GM21360 (cell line): ENCODE data around the gene XXYLT1.

Source experiments
- ATAC-seq: cut with Tn5 transposase; IDR thresholded peaks from one replicate; pipeline ENCODE4 v1.9.1; 2021; ENCODE audit warnings: mild to moderate bottlenecking, moderate library complexity; ENCODE audit not compliant: unreplicated experiment

XXYLT1 gene

GRCh38 chr3:195253923-195254432 is 17.0 kb downstream of the XXYLT1 start:
- no peak for ATAC-seq

- no peak for ATAC-seq
These were observed 19.5 kb downstream of the XXYLT1 start for GRCh38 chr3:195251336-195252065.

GRCh38 chr3:195250473-195251251 is 20.3 kb downstream of the XXYLT1 start:
- ATAC-seq, result no peak

DNA sequence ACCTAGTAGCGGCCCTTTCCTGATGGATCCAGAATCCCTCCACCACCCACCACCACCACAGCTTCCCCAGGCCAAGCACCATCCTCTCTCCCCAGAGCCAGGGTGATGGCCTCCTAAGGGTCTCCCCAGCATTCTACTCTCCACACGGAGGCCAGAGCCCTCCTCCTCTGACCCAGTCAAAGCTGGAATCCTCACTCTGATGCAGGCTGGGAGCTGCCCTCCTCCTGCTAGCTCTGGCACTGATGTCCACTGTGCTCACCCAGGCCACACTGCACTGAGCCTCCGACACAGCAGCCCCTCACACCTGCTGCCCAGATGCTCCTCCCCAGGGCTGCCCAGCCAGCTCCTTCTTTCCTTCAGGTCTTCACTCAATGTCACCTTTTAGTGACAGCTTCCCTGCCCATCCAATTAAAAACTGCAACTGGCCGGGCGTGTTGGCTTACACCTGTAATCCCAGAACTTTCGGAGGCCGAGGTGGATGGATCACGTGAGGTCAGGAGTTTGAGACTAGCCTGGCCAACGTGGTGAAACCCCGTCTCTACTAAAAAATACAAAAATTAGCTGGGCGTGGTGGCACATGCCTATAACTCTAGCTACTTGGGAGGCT is 21.0 kb downstream of the XXYLT1 start:
- no peak for ATAC-seq

- no peak for ATAC-seq
These were observed 21.7 kb downstream of the XXYLT1 start for GRCh38 chr3:195249057-195249770.

DNA sequence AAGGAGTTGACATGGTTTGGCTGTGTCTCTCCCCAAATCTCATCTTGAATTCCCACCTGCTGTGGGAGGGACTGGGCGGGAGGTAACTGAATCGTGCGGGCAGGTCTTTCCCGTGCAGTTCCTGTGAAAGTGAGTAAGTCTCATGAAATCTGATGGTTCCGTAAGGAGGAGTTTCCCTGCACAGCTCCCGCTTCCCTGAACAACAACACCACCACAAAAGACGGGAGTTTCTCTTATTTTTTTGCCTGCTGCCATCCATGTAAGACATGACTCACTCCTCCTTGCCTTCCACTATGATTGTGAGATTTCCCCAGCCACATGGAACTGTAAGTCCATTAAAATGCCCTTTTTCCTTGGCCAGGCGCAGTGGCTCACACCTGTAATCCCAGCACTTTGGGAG is 22.7 kb downstream of the XXYLT1 start:
- ATAC-seq, result no peak

DNA sequence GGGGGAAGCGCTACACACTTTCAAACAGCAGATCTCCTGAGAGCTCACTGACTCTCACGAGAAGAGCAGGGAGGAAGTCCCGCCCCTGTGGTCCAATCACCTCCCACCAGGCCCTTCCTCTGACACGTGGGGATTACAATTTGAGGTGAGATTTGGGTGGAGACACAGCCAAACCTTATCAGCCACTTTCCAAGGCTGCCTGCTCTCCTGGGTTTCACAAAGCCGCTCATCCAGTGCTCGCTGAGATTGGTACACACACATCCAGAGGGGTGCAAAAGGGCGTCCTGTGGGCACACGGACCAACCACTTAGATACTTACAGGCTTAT is 23.1 kb downstream of the XXYLT1 start:
- ATAC-seq, result no peak

- no peak for ATAC-seq
These were observed 23.7 kb downstream of the XXYLT1 start for GRCh38 chr3:195247086-195247862.

GRCh38 chr3:195246581-195246995 is 24.4 kb downstream of the XXYLT1 start:
- ATAC-seq, result no peak

DNA sequence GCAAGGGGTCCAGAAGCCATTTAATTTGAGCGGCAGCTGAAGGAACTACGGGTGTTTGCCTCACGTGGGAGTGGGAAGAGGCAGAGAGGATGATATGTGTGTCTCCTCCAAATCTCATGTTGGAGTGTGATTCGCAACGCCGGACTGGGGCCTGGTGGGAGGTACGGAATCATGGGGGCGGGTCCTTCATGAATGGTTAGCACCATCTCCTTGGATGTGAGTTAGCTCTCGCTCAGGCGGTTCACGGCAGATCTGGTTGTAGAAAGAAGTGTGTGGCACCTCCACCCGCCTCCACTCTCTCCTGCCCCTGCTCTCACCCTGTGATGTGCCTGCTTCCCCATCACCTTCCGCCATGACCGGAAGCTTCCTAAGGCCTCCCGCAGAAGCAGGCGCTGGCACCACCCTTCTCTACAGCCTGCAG is 25.4 kb downstream of the XXYLT1 start:
- no peak for ATAC-seq

DNA sequence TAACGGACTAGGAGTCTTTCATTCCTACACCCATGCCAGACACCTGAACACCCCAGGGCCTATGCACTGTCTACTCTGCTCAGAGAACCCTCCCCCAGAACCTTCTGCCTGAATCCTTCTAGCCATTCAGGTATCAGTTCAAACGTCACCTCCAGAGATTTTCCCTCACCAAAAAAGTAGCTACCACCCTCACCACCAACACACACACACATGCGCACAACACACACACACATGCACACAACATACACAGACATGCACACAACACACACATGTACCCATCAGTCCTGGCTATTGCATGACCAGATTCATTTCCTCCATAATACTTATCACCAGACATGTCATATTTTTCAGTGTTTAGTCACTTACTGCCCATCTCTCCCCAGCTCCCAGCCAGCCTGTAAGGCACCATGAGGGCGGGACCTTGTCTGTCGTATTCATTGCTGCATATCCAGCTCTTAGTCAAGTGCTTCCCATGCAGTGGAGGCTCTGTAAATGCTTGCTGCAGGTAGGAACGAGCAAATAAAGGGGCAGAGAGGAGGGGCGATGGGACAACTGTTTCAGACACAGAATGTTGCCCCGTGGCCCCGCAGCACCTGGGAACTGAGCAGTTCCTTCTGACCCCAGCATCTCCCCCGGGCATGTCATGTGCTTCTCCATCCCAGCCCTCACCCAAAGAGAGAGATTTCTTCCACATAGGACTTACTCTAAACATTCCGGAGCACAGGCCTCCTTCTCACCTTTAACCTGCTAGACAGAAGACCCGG is 29.2 kb downstream of the XXYLT1 start:
- no peak for ATAC-seq

DNA sequence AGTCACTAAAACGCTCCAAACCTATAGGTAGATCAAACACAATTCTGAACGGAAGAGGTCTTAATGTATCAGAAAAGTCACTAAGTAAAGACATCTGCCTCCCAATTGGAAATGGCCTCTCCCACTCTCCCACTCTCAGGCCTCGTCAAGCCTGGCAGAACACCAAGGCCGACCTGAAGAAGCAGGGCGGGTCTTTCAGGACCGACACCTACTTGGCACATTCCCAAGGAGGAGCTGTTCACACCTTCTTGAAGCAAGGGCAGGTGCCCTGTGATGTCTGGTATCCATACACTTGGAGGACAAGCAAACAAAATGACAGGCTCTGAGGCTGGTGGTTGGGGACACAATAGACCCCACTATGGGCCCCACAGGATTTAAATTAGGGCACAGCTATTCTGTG is 30.0 kb downstream of the XXYLT1 start:
- ATAC-seq, result no peak

DNA sequence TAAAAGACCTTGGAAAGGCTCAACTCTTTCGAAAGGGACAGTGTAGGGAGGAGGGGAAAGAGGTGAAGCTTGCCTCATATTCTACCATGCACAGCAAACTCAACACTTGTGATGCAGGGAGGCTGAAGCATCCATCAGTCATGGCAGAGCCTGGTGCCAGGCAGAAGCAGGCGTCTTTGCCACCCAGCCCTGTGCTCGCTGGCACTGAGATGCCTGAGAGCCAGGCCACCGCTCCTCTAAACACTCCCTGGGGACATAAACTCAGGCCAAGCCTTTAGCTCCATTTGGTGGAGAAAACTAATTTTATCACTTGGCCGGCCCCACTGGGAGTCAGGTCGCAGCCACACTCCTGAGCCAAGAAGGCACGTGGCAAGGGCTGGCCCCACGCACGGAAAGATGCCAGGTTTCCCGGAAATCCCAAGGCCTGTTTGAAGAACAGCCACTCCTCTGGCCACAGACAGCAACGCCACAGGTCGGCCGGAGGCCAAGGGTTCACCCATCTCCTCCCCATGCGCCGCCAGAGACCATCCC is 30.7 kb downstream of the XXYLT1 start:
- no peak for ATAC-seq

DNA sequence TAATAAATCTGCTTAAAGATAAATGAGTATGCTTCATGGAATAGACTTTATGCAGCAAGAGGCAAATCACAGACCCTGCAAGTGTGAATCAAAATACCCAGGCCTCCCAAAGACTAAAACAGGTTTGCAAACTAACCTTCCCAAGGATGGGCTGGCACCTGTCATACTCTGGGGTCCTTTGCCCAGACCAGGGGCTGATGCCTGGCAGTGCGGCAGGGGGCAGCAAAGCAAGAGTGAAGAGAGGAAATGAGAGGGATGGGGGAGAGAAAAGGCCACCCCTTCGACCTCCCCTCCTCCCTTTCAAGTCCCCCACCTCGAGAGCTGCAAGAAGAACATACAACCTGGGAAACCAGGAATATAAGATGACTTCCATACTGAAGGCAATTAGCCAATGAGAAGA is 31.8 kb downstream of the XXYLT1 start:
- ATAC-seq, result no peak

DNA sequence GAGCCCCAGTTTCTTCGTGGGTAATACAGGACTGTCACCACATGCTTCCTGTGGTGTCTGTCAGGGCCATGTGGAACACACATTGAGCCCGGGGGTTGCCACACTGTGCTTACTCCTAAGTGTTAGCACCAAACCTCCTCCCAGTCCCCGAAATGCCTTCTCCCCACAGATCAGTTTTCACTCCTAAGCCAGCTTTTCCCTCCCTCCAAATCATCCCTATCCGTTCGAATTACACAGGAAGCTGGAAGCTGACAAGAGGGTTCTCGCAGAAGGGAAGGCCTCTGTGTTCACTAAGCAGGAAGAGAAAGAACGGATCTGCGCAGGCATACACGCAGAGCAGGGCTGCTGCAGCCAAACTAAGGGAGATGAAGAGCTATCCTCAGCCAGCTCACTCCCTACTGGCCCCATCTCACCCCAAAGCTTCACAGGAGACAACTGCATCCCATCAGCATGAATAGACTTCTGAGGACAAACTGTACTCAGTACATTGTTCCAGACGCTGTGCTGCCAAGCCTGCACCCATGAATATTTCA is 32.3 kb downstream of the XXYLT1 start:
- no peak for ATAC-seq

GRCh38 chr3:195238081-195238571 is 32.8 kb downstream of the XXYLT1 start:
- ATAC-seq, result no peak

DNA sequence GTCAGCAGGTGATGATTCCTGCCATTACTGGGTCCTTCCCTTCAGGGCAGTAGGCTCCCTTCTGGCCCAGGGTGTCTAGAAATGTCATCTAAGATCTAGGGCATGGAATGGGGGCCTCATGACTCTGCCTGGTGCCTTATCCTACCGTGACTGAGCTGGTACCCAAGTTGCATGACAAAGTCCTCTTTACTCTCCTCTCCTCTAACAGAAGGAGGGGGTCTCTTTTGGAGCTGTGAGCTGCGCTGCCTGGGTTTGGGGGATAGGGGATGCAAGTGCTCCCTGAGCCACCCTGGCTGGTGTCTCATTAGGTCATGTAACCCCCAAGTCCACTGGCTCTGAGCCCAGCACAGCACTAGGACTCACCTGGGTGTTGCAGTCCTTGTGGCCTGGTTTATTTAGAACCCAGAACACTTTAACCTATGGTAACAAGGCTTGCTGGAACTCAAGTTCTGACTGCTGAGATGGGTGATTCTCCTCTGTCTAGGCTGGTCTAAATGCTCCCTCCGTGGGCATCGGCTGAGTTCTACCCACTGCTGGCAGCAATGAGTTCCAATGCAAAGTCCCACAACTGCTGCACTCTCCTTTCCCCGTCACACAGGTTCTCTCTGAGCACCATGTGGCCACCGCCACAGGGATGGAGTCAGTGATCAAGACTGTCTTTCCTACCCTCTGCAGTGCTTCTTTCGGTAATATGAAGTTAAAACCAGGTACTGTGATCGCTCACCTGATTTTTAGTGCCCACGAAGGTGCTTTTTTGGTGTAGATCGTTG is 34.0 kb downstream of the XXYLT1 start:
- ATAC-seq, result no peak

GRCh38 chr3:195236076-195236798 is 34.7 kb downstream of the XXYLT1 start:
- ATAC-seq, result no peak
